Measurements from ENCODE around the gene OR52K1. TPM values are rescaled to one million over a fixed set of nuclear protein-coding genes. Genes with fewer than 3 reads are reported as not detected.

Gene OR52K1
- total and polyA plus RNA-seq, 7 donors = not detected

- DNase-seq = no peak
- H3K27ac ChIP-seq = no peak overlapping the region
- TF ChIP-seq, protein P1, sequence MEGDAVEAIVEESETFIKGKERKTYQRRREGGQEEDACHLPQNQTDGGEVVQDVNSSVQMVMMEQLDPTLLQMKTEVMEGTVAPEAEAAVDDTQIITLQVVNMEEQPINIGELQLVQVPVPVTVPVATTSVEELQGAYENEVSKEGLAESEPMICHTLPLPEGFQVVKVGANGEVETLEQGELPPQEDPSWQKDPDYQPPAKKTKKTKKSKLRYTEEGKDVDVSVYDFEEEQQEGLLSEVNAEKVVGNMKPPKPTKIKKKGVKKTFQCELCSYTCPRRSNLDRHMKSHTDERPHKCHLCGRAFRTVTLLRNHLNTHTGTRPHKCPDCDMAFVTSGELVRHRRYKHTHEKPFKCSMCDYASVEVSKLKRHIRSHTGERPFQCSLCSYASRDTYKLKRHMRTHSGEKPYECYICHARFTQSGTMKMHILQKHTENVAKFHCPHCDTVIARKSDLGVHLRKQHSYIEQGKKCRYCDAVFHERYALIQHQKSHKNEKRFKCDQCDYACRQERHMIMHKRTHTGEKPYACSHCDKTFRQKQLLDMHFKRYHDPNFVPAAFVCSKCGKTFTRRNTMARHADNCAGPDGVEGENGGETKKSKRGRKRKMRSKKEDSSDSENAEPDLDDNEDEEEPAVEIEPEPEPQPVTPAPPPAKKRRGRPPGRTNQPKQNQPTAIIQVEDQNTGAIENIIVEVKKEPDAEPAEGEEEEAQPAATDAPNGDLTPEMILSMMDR (IDR thresholded peaks at IDR 0.05) = no peak
Observed at GRCh38 chr11:4511282-4512245, 29.1 kb downstream of the OR52K1 start.

DNA sequence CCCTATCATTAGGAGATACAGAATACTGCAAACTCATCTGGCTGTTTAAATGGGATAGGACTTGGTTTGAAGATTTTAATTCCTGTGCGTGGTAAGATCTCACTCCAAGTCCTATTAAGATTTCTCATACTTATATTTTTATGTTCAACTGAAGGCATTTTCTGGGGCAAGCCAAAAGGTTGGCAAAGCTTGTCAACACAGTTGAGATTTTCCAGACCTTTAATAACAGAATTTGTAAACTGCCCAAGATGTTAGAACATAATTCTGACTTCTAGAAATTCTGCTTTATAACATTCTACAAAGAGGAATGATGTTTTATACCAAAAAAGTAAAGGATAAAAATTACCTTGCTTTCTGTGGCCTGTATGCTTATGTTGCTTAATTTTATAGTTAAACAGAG lies 31.8 kb downstream of the OR52K1 start:
- TF ChIP-seq, protein P1 (IDR thresholded peaks at IDR 0.05) = no peak
- H3K4me1 ChIP-seq = no peaks in the 10 kb centered on the region
- no peaks in the 10 kb centered on the region for H3K27me3 ChIP-seq (ENCODE audit: insufficient read depth in 3 of 3, low read length in 2 of 3)
- no peak overlapping the region for H3K4me3 ChIP-seq
- 65 to 69% (median 66%) methylated on average over 1 of the region's 1 CpG for WGBS, 3 donors
- intact Hi-C loops (cut with DNase I) = no loop called here
- no peak for DNase-seq
- H3K36me3 ChIP-seq (ENCODE audit: insufficient read depth in 1 of 2, low read depth in 1 of 2) = no peaks in the 10 kb centered on the region
- no peaks in the 10 kb centered on the region for H3K9me3 ChIP-seq
- no peak overlapping the region for H3K27ac ChIP-seq
- ATAC-seq = no peak

More at GRCh38 chr11:4511282-4512245, 29.1 kb downstream of the OR52K1 start:
- no peaks in the 10 kb centered on the region for H3K36me3 ChIP-seq (ENCODE audit: insufficient read depth in 1 of 2, low read depth in 1 of 2)
- H3K4me3 ChIP-seq = no peak overlapping the region
- no peaks in the 10 kb centered on the region for H3K4me1 ChIP-seq
- no peaks in the 10 kb centered on the region for H3K9me3 ChIP-seq
- H3K27me3 ChIP-seq (ENCODE audit: insufficient read depth in 3 of 3, low read length in 2 of 3) = no peaks in the 10 kb centered on the region
- WGBS, 3 donors = 51 to 69% (median 64%) methylated on average over 5 of the region's 5 CpGs
- ATAC-seq = no peak
- intact Hi-C loops (cut with DNase I) = no loop called here

DNA sequence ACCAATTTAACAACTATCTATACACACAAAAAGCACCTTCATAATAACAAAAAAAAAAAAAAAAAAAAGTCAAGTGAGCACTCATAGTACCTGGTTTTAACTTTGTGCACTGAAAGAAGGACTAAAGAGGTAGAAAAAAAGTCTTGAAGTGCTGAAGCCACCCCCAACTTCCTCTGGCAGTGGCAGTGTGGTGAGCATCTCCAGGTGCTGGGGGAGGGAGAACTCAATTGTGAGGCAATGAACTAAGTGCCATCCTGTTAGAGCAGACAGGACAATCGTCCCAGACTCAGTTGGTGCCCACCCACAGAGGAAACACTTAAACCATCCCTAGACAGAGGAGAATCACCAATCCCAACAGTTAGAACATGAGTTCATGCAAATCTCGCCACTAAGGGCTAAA lies 39.9 kb downstream of the OR52K1 start:
- ATAC-seq = no peak
- TF ChIP-seq, protein P1 (IDR thresholded peaks at IDR 0.05) = no peak
- H3K9me3 ChIP-seq = no peaks in the 10 kb centered on the region
- no peak overlapping the region for H3K27ac ChIP-seq
- H3K27me3 ChIP-seq (ENCODE audit: insufficient read depth in 3 of 3, low read length in 2 of 3) = peaks cover 0 to 6% (median 3%) of the 10 kb centered on the region in 3 donors
- intact Hi-C loops (cut with DNase I) = no loop called here
- no peaks in the 10 kb centered on the region for H3K4me1 ChIP-seq
- no peak overlapping the region for H3K4me3 ChIP-seq
- DNase-seq = no peak
- 48 to 50% (median 49%) methylated on average over 2 of the region's 2 CpGs for WGBS, 3 donors
- H3K36me3 ChIP-seq (ENCODE audit: insufficient read depth in 1 of 2, low read depth in 1 of 2) = no peaks in the 10 kb centered on the region

GRCh38 chr11:4522752-4523151 lies 40.3 kb downstream of the OR52K1 start:
- no peak for ATAC-seq
- H3K9me3 ChIP-seq = no peaks in the 10 kb centered on the region
- no peak overlapping the region for H3K27ac ChIP-seq
- TF ChIP-seq, protein P1 (IDR thresholded peaks at IDR 0.05) = no peak
- no peaks in the 10 kb centered on the region for H3K4me1 ChIP-seq
- H3K36me3 ChIP-seq (ENCODE audit: insufficient read depth in 1 of 2, low read depth in 1 of 2) = no peaks in the 10 kb centered on the region
- peaks cover 0 to 6% (median 3%) of the 10 kb centered on the region in 3 donors for H3K27me3 ChIP-seq (ENCODE audit: insufficient read depth in 3 of 3, low read length in 2 of 3)
- intact Hi-C loops (cut with DNase I) = no loop called here
- WGBS, 3 donors = 71 to 82% (median 76%) methylated on average over 6 of the region's 6 CpGs
- DNase-seq = no peak
- no peak overlapping the region for H3K4me3 ChIP-seq
